C1 segment of cervical spinal cord (tissue), 14 donors: ENCODE measurements around the gene PDE2A.

Experiments used
- DNase-seq, 14 donors: peaks; one replicate each; lab custom pipeline; 2025; lab: John Stamatoyannopoulos, UW

Gene PDE2A

DNA sequence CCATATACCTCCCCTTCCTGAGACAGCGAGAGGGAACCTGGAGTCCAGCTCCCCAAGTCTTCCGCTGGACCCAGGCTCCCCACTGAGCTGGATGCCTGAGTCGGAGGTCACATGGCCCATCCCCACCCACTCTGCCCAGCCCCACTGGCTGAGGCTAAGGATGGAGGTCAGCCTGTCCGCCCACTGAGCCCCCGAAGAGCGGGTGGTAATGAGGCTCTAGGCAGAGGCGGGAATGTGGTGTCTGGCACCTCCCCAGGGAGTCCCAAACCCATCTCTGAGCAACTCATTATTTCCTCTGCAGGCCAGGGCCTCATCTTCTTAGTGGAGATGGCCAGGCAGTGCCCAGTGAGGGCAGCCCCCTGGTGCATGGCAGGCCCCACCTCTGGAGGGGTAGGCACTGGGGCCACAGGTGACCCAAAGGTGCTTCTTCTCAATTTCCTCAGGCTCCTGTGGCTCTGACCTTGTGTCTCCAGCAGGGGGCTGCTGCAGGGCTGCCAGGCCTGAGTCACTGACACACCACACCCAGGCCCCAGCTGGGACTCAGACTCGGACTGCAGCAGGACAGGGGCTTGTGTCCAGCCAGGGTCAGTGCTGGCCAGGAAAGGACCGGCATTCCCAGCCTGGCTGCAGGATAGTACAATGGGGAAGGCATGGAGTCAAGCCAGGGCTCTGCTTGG, 10.2 kb upstream of the PDE2A start:
- DNase-seq = peak in 3 of 14 donors; percentile 10 to 25 (median 21)

DNA sequence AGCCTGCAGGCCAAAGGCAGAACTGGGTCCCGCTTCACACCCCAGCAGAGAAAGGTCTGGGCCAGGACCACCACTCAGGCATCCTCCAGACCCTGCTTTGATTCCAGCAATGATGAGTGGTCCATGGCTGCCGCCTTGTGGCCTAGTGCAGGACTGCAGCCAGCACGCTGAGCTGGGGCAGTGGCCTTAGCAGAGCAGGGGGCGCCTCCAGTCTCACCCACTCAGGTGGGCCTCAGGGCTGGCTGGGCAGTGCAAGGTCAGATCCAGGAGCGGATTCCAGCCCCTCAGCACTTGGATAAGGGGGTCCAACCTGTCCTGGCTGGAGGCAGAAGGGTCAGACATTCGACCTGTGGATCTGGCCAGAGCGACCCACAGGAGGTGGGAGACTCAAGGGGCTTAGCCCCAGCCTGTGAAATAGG, 9.6 kb upstream of the PDE2A start:
- peak in 9 of 14 donors; percentile 12 to 61 (median 37) for DNase-seq

DNA sequence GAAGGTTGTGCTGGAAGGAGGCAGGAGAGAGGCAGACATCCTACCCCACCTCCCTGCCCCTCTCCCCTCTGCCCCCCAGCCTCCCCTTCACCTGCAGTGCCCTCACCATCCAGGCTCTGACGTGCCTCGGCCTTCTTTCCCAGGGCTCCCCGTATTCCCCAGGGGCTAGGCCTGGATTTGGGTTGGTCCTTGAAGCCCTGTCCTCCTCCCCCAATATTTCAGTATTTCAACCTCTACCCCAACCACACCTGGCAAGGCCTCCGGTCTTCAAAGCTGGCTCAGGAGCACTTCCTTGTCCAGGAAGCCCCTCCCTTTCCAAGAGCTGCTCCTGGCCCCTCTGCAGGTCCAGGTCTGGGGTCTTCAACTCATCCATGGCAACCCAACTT, 8.6 kb upstream of the PDE2A start:
- DNase-seq = no peak

DNA sequence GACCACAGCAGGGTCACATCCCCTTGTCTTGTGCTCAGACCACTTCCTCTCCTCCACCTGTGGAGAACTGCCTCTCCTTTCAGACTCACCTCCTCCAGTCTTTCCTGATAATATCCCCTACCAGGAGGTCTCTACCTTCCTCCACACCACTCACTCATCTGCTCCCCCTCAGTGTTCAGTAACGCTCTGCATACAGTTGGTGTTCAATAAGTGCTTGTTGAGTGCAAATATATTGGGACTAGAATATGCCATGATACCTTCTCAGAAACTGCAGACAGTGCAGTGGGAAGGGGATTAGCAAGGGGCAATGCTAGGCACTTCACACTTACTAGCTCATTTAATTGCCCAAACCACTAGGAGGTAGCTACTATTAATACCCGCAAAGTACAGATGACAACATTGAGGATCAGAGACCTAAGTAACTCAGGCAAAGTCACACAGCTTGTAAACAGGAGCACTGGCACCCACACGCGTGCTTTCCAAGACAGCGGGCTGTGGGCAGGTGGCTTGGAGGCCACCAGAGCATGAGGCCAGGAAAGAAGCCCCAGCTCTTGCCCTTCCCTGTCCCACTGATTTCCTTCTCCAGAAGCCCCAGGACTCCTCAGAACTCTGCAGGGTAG, 8.1 kb upstream of the PDE2A start:
- no peak for DNase-seq

DNA sequence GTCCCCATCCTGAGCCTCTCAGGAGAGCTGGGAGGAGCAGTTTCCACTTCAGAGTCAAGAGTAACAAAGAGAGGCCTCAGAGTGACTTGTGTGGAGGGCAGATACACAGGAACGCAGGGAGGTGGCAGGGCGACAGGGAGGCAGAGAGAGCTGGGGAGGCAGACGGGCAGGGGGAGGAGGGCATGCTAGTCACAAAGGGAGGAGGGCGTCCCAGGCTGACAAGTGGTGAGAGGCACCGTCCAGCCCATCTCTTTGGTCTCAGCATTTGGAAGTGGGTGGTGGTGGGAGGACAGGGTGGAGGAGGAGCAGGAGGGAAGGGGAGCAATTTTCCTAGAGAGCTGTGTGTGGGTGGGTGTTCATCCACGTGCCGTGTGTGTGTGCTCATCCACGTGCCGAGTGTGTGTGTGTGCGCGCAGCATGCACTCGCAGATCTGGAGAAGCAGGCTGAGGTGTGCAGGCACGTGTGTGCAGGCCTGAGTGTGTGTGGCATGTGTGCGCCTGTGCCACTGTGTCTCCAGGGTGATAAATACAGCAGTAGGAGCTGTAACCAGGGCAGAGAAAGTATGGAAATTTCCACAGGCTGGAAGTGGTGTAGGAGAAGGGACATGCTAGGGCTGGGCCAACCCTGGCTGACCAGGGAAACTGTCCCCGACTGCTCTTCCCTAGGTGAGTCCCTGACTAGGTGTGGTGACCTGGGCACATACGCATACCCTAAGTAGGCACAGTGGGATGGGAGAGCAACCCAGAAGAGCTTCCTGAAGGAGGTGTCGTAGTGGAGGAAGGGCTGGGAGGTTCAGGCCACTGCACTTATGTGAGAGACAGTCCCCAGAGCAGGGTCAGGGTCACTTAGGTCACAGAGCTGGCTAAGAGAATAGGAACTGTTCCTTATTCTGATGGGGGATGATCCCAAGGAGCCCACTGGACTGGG, 7.3 kb upstream of the PDE2A start:
- DNase-seq = peak in 1 of 14 donors; percentile 29

DNA sequence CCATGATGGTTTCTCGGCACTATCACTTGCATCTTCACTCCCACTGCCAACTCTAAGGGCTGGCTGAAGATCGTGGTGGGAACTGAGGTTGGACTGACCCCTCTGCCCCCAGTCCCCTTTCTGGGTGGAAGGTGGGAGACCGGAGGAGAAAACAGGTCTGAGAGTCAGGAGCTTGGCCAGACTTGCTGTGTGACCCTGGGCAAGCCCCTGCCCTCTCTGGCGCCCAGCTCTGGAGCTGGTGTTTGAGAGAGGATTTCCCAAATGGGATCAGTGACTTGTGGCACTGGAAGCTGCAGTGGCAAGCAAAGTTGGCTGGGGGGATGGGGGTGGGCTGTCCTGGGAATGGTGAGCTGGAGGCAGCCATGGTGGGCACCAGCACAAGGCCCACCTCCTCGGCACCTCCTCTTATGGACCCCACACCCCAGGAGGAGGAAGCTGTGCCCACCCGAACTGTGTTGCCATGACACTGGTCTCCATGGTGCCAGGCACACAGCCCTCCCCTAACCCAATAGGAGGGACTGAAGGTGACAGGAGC, 6.5 kb upstream of the PDE2A start:
- no peak for DNase-seq

DNA sequence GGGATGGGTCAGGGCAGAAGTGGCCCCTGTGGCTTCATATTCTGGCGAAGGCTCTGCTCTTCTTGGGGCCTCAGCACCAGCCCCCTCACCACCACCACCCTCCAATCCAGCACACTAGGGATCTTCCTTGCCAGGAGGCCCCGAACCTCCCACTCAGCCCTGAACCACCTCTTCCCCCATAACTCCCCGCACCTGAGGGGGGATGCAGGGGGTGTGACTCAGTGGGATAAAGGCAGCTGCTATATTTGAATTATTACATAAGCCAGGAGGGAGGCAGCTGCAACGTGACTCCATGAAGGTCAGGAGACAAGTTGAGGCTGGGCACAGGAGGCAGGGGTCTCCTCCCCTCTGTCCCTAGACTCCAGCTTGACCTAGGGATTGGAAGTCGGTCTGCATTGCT, 5.6 kb upstream of the PDE2A start:
- no peak for DNase-seq

DNA sequence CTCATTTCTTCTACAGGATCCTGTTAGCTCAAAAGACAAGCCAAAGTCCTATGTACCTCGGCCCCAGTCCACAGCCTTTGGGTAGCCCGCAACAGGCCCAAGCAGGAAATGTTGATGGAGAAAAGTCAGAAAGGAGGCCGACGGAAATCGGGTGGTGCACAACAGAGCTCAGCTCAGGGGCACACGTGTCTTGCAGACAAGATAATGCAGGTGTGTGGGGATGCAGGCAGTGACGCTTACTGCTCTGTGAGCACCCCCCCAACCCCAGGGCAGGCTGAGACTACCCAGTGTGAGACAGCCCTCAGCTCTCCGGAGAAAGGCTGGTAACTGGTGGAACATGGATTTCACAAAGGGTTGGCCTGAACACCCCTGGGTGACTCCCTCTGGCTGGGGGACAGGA, 4.3 kb upstream of the PDE2A start:
- no peak for DNase-seq

DNA sequence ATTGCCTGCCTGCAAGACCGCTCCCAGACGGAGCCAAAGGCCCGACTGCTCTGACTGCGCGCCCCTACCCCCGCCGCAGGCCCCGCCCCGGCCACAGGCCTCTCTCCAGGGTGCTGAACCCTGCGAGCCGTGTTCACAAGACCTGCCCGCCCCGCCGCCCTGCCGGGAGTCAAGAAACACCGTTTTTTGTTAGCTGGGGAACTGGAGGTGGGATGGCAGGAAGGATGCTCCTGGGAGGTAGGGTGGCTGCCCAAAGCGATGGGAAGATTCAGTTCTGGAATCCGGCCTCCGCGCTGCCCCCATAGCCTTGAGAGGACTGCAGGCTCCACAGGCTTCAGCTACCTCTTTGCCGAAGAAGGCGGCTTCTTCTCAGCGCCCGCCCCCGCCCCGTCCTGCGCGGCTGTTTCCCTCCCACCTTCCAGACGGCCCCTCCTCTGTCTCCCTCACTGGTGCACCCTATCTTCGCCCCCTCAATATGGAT, 2.7 kb upstream of the PDE2A start:
- DNase-seq = peak in 2 of 14 donors; percentile 12 to 14

DNA sequence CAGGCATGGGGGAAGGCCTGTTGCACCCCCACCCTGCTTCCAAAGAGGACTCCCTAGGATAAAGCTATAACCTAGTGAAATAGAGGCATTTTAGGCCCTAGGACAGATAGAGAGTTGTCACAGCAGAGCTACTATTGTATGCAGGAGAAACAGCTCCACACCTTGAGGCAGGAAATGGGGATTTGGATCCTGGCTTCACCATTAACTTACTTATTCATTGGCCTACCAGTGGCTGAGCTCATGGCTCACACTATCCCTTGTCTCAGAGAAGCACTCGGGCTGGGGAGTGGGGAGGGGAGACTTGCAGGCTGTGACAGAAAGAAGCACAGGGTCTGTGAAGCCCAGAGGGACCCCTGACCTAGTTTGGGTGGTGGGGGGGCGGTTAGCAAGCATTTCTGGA, 999 bp upstream of the PDE2A start:
- DNase-seq = no peak

DNA sequence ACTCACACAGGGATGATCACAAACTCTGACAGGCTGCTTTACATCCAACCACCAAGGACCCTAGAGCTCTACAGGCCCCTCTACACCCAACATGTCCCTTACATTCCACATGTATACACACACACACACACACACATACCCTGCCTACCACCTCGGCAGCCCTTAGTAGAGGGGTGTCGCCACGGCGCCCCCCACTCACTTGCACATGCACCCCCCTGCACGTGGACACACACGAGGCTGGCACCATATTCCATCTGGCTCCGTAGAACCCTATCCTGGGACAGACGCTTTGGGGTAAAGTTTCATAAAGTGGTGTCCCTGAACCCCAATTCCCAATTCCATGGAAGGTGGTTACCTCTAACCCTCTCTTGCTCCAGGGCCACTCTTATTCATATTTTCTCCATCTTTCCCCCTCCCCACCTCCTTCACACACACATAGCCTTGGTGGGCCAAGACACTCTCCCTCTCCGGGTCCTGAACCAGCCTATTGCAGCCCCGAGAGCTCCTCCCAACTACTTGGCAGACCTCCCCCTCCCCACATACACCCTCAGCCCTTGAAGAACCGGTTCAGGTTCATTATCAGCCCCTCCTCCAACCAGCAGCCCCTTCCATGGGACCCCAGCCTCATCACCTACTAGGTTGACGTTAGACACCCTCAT, 809 bp downstream of the PDE2A start:
- DNase-seq = no peak

DNA sequence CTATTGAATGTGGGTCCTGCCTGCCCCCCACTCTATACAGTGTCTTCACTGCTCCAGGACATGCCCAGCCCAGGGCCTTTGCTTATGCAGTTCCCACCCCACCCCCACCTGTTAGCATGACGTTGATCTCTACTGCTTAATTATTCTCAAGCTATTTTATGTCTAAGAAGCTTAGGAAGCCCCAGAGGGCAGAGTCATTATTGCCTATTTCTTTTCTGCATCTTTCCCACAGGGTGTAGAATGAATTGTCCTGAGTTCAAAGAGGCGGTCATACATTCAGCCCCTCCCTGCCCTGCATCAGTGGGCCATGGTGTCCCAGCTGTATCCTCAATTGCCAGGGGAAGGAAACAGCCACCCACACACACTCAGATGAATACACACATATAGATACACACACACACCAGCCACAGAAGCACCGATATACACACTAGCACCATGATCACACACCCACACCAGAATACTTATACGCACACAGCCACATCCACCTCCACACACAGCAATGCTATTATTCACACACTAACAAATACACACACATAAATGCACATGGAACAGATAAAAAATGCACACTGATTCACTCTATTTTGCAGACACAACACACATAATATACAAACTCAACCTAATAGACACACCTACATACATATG, 1.5 kb downstream of the PDE2A start:
- no peak for DNase-seq

DNA sequence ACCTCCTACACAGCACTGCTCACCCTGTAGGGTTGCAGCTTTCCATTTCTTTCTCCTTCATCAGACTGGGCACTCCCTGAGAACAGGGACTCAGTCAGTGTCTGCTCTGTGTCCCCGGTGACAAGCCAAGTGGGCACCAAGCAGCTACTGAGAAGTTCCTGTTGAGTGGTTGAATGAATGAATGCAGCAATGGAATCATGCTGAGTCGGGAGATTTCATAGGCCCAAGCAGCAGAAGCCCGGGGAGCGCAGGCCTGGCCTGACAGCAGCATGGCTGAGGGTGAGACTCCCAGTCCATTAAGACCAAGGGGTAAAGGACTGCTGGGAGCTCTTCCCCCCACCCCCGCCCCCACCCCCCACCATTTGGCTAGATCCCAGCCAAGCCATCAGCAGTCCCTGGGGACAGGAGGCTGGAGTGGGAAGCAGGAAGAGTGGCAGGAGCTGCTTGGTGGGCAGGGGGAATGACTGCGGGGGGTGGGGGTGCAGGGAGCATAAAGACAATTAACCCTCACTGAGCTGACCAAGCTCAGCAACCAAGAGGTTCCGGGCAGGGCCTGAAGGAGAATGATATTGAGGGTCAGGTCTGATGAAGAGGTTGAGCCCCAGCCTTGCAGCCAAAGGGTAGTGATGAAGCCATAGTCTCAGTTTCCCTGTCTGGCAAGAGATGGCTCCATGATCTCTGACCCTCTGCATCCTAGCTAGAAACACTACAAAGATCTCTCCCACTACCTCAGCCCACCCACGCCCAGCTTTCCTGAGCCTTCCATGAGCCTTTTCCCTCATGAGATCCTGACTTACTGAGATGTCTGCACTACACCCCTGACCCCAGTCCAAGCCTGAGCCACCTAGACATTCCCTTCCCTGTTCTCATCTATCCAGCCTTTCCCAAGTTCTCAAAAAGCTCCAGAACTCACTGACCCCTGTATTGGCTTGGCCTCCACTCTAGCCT, 2.8 kb downstream of the PDE2A start:
- DNase-seq = no peak

DNA sequence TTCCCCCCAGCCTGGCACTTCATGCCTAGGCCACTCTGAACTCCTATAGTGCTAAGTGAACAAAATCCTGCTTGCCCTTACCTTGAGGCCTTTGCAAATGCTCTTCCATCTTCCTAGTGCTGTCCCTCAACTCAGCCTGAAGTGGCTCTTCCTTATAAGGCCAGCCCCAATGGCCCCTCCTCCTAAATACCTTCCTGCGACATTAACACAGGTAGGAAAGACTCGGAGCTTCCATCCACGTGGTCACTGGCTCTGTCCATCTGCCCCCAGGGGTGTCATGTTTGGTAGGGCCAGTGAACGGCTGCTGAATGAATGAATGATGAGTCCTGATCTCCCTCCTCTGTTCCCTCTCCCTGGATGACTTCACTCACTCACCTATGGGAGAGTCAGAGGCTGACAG, 4.2 kb downstream of the PDE2A start:
- DNase-seq = no peak

DNA sequence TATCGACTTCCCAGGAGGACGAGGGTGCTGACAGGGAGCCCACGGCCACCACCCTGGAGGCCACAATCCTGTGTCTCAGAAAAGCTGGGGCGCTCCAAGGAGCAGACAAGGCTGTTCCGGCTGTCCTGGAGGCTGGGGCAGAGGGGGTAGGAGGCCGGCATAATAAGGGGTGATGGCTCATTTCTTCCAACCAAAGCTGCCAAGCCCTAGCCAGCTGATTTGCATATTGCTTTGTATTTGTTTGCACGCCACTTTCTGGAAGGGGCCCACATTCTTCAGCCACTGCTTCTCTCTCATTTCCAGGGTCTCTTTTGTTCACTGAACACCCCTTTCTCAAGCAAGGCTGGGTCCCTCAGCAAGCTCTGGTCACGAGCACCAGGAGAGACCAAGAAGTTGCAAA, 4.7 kb downstream of the PDE2A start:
- DNase-seq = no peak

DNA sequence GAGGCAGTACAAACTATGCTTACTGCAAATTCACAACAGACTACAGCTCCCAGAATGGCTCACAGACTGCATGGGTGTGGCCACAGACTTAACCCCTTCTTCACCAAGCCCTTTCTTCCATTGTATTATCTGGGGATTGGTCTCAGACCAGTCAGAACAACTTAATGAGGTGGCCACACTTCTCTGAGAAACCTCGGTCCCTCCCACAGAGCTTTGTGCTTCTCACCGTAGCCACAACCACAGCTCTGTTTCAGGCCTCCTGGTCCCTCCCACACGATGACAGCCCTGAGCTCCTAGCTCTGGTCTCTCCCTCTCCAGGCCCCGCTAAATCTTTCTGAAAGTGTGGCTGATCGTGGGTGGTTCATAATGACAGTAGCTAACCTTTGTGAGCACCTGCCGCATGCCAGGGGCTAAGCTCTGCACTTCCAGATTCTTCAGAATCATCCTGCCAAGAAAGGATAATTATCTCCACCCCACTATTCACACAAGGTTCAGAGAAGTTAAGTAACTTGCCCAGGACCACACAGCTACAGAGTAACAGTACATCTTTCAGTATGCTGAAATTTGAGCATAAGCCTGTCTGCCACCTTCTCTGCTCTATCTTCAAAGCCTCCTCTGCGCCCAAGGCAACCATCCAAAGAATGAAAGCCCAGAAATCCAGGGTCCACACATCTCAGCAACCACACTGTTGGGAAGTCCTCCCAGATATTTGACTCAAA, 5.4 kb downstream of the PDE2A start:
- DNase-seq = no peak

DNA sequence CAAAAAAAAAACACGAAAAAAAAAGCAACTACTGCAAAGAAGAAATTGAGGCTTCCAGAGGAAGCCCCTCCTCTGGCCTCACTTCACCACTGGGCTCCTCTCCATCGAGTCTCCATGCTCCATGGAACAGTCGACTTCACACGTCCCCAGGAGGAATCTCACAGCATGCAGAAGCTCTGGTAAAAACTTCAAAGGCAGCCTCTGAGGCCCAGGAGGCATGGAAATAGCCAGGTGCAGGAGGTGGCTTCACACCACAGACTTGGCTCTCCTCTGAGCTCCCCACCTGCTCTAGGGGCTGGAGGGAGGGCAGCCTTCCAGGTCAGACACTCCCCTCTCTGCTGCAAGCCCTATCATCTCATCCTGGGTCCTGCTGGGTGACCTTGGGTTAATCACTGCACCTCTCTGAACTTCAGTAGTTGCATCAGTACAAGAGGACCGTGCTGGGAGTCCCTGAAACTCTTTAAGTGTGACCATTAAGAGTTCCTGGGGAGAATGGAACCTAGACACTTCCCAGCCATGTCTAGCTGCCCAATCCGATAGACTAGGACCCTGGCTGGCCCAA, 8.2 kb downstream of the PDE2A start:
- DNase-seq = no peak

DNA sequence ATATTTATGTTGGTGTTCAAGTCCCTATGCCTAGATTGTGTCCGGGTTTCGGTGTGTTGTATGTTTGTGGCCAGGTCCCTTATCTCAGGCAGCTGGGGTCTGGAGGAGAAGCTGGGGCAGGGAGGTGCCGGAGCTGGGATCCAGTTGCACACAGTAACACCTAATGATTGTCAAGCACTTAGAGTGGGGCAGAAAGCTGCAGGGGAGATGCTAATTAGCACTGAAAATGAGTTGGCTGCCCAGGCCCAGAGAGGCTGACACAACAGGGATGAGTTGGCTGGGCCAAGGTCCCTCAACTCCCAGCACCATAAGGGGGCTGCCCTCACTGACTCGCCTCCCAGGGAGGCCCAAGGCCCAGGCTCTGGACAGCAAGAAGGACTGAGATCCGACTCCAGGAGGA, 12.2 kb downstream of the PDE2A start:
- no peak for DNase-seq

DNA sequence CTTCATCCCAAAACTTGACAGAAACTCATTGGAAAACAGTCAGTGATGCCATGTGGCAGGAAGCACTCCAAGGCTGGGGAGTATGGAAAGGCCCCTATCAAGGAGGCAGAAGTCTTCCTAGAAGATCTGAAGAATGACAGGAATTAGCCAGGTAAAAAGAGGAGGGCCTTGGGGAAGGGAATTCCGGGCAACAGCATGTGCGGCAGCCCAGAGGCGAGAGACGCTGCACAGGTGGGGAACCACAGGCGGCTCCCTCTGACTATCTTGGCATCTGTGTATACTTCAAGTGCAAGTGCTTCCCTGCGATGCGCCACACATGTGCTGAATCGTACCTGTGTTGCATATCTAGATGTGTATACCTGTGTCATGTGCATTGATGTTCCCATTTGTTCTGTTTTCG, 12.7 kb downstream of the PDE2A start:
- no peak for DNase-seq
